ENCODE measurements around the gene CCL17.
"Not testable (repeated sequence)": the region's sequence is repeated elsewhere in the genome, so short reads cannot be mapped to it uniquely, and the experiment has no call there.

The CCL17 gene

GRCh38 chr16:57432989-57433388 lies 28.4 kb downstream of the CCL17 start:
- DNase-seq (ENCODE audit: low spot score), result no peak

- DNase-seq (ENCODE audit: low spot score), result no peak
Measured at GRCh38 chr16:57434003-57434402, 29.4 kb downstream of the CCL17 start.

DNA sequence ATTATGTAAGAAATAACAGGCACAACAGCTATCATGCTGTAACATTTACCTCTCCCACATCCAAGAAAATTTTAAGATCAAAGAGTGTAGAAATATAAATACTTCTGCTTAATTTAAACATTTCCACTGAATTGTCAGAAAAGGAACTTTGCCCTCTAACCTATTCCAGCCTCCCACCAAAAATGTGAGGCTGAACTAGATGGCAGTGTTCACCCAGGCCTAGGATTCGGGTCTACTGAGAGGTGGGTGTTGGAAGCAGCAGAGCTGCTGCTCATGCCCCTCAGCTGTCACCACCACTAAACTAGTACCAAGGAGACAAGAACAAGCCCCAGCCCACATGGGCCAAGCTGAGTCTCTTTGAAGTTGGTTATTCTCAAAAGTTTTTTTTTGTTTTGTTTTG lies 31.3 kb downstream of the CCL17 start:
- no peak for DNase-seq (ENCODE audit: low spot score)

DNA sequence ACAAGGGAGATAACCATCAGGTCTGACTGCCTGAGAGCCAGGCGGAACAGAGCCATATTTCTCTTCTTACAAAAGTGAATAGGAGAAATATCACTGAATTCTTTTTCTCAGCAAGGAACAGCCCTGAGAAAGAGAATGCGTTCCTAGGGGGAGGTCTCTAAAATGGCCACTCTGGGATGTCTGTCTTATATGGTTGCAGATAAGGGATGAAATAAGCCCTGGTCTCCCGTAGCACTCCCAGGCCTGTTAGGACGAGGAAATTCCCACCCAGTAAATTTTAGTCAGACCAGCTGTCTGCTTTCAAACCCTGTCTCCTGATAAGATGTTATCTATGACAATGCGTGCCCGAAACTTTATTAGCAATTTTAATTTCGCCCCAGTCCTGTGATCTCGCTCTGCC lies 35.4 kb downstream of the CCL17 start:
- not testable (repeated sequence) for DNase-seq (ENCODE audit: low spot score)

DNA sequence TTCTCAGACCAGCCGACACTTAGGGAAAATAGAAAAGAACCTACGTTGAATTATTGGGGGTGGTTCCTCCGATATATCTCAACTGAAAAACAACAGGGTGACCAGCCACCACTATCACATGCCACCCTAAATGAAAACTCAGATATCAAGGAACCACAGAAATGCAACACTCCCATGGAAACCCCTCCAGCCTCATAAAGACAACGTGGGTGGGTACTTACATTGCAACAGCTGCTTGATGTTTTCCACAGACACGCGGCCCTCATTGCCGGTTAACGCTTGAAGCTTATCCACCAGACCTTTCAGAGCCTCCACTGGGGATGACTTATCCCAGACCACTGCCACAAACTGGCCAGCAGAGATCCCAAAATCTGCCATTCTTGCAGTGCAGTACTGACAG lies 36.0 kb downstream of the CCL17 start:
- DNase-seq (ENCODE audit: low spot score), result not testable (repeated sequence)

- no peak for DNase-seq (ENCODE audit: low spot score)
Measured at GRCh38 chr16:57444711-57445110, 40.1 kb downstream of the CCL17 start.

DNA sequence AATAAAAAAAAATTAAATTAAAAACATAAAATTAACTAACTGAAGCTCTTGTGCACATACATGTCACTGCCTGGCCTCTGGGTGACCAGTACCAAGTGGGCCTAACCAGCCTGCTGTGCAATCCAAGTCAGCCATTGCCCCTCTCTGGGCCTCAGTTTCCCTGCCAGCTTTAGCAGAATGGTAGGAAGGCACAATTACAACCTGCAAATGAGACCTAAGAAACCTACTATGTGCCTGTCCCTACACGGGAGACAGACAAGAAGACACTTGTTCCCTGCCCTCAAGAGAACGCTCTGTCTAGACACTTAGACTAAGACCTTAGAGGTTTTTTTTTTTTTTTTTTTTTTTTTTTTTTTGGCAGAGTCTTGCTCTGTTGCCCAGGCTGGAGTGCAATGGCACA lies 40.9 kb downstream of the CCL17 start:
- DNase-seq (ENCODE audit: low spot score), result no peak

DNA sequence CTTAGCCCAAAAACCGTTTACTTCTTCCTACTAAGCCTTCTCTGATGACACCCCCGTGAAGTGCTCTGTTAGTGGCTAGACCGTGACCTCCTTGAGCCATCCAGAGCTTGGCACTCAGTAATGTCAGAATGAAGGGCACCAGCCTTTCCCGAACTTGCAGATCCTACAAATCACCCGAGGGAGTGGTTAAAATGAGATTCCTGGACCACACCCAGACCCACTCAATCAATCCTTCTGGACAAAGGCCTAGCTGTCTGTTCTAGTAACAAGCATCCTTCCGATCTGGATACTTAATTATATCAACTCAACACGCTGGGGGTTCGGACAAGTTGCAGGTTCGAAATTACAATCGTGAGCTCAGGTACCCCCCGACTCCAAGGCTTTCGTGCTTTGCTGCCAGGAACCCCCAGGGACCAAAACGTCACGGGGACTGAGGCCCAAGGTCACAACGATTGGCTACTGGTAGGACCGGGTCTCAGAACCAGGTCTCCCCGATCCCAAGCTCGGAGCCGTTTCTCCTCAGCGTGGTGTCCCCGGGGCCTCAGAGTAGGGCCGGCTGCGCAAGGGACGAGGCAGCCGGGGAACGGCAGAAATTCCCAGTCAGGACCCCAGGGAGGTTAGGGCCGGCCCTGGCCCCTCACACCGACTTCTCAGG lies 42.1 kb downstream of the CCL17 start:
- DNase-seq (ENCODE audit: low spot score), result peak; percentile 65

DNA sequence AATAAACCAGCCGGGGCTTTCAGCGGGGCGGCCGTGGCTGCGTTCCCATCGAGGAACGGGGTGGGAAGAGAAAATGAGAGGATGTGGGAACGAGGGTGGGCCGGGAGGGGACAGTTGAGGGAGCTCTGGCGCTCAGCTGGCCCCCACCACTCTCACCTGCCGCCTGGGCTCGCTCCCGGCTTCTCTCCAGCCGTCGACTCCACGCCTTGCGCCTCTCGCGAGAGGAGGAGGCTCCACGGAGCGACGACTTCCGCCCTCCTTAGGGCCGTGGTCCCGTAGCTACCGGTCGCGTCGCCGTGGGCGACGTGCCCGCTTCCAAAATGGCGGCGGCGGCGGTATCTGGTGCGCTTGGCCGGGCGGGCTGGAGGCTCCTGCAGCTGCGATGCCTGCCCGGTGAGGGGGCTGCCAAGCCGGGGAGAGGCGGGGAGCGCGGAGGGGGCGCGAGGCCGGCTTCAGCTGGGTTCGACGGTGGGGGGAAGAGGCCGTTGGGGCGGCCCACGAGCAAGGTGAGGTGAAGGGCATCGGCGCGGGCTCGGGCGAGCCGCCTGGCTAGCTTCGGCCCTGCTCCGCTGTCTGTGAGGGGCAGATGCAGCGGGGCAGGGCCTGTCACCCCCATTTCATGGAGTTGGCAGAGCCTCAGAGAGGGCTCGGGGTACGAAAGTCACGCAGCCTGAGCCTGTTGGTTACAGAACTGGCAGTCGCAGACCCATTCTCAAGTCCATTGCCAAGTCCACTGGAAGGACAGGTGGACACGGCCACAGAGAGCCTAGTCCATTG lies 42.8 kb downstream of the CCL17 start, which contains the start of the genes CIAPIN1 and COQ9:
TSS of gene CIAPIN1 (minus strand) at position 200 of the 777 bp plus-strand sequence. CDS start 6,457 bp downstream, outside the sequence.
TSS of gene COQ9 (plus strand) at position 294 of the 777 bp plus-strand sequence. CDS start at position 321, 27 bp downstream.
- DNase-seq (ENCODE audit: low spot score), result peak; percentile 88

GRCh38 chr16:57452021-57452420 lies 47.5 kb downstream of the CCL17 start:
- no peak for DNase-seq (ENCODE audit: low spot score)

DNA sequence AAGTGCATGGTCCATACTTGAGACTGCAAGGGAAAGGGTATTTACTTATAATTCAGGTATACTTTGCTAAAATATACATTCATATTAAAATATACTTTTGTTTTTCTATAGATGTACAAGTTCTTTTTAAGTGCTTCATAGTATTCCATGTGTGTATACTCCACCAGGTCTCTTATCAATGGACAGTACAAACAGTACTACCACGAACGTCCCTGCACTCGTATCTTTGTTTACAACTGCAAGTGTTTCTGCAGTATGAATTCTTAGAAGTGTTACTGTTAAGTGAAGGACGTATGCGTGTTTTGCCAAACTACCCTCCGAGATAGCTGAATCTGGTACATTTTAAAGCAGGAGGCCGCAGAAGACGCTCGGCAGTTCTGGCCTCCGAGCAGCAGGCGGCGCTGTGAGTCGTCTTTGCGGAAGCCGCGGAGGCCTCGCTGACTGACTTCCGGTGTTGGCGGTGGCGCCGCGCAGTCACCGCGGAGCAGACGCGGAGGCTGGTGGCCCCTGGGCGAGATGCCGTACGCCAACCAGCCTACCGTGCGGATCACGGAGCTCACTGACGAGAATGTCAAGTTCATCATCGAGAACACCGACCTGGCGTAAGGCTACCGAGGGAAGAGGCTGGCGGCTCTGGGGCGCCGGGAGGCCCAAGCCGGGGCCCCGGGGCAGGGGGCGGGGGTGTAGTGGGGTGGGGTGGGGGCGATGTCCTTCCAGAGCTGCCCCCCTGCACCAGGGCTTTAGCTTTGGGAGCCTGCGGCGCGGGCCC lies 57.8 kb downstream of the CCL17 start, which contains the start of gene POLR2C:
TSS of gene POLR2C (plus strand) at position 471 of the 769 bp plus-strand sequence. CDS start at position 517, 46 bp downstream.
- peak; percentile 88 for DNase-seq (ENCODE audit: low spot score)

GRCh38 chr16:57462978-57463362 lies 58.4 kb downstream of the CCL17 start:
- peak; percentile 51 for DNase-seq (ENCODE audit: low spot score)

DNA sequence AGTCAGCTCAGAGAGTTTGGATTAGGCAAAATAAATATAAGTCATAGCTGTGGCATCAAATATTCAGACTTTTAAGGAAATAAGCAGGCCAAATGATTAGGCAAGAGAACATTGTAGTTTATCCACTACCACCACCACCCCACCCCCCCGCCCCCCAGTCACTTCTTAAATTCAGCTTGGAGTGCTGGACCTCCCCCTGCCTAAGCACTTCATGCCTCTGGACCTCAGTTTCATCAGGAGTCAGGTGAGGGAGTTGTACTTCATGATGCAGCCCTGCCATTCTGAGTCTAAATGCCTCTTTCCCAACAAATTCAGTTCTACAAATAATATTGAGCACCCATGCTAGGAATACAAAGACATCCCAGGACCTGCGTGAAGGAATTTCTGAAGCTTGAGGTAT lies 60.0 kb downstream of the CCL17 start:
- no peak for DNase-seq (ENCODE audit: low spot score)

All from RKO (cell line).